SK-N-SH treated with all-trans-retinoic acid at 6 μM for 48 hours (cell line): ENCODE measurements around the gene BIN1.

Experiments used
- ATAC-seq: fragments of 200-7000 bp; cut with Tn5 transposase; 3 replicates; pipeline ENCODE4 v1.9.1; 2020; ENCODE audit warnings: mild to moderate bottlenecking, moderate library complexity
- ARNTL ChIP-seq: fragments of 450-650 bp; formaldehyde crosslinking; IDR thresholded peaks from 2 replicates; pipeline ENCODE4 v1.5.0; 2020; ENCODE audit warnings: low read depth, mild to moderate bottlenecking, moderate library complexity, borderline replicate concordance
- BACH2 ChIP-seq: fragments of 250-450 bp; sonication (Bioruptor Pico); IDR thresholded peaks from 2 replicates; pipeline ENCODE4 v1.9.0; 2021; ENCODE audit warnings: mild to moderate bottlenecking, borderline replicate concordance
- CSDC2 ChIP-seq: fragments of 250-450 bp; sonication (Bioruptor Pico); IDR thresholded peaks from 2 replicates; pipeline ENCODE4 v1.5.0; 2020; ENCODE audit warnings: mild to moderate bottlenecking, moderate library complexity
- ESRRG ChIP-seq: fragments of 250-450 bp; sonication (Bioruptor Pico); IDR thresholded peaks from 2 replicates; pipeline ENCODE4 v1.6.1; 2021; ENCODE audit warnings: mild to moderate bottlenecking
- GLIS3 ChIP-seq: fragments of 250-450 bp; sonication (Bioruptor Pico); IDR thresholded peaks from 2 replicates; pipeline ENCODE4 v1.5.0; 2020; ENCODE audit warnings: mild to moderate bottlenecking, moderate library complexity
- POU6F1 ChIP-seq: fragments of 250-450 bp; sonication (Bioruptor Pico); IDR thresholded peaks from 2 replicates; pipeline ENCODE4 v1.8.0; 2021; ENCODE audit warnings: low read depth, mild to moderate bottlenecking, moderate library complexity, borderline replicate concordance
- PPARA ChIP-seq: fragments of 250-450 bp; sonication (Bioruptor Pico); IDR thresholded peaks from 2 replicates; pipeline ENCODE4 v1.5.0; 2020; ENCODE audit warnings: mild to moderate bottlenecking, borderline replicate concordance
- RARB ChIP-seq: fragments of 250-450 bp; sonication (Bioruptor Pico); IDR thresholded peaks from 2 replicates; pipeline ENCODE4 v1.8.0; 2021; ENCODE audit warnings: mild to moderate bottlenecking, moderate library complexity
- SNAI2 ChIP-seq: fragments of 250-450 bp; sonication (Bioruptor Pico); IDR thresholded peaks from 2 replicates; pipeline ENCODE4 v1.5.0; 2020; ENCODE audit warnings: mild to moderate bottlenecking, moderate library complexity
- TCF4 ChIP-seq: fragments of 250-450 bp; sonication (Bioruptor Pico); IDR thresholded peaks from 2 replicates; pipeline ENCODE4 v1.8.0; 2021; ENCODE audit warnings: mild to moderate bottlenecking, moderate library complexity, borderline replicate concordance
- TOX ChIP-seq: fragments of 250-450 bp; sonication (Bioruptor Pico); IDR thresholded peaks from 2 replicates; pipeline ENCODE4 v1.8.0; 2021; ENCODE audit warnings: mild to moderate bottlenecking, moderate library complexity, borderline replicate concordance
- ZC3H10 ChIP-seq: fragments of 250-450 bp; sonication (Bioruptor Pico); IDR thresholded peaks from 2 replicates; pipeline ENCODE4 v1.5.1; 2021; ENCODE audit warnings: mild to moderate bottlenecking, moderate library complexity
- ZFP3 ChIP-seq: fragments of 250-450 bp; sonication (Bioruptor Pico); IDR thresholded peaks from 2 replicates; pipeline ENCODE4 v1.5.0; 2020; ENCODE audit warnings: mild to moderate bottlenecking, moderate library complexity
- ZFP30 ChIP-seq: fragments of 450-650 bp; formaldehyde crosslinking; IDR thresholded peaks from 2 replicates; pipeline ENCODE4 v1.5.0; 2022; ENCODE audit warnings: mild to moderate bottlenecking, moderate library complexity
- ZNF565 ChIP-seq: fragments of 450-650 bp; formaldehyde crosslinking; conservative IDR thresholded peaks from 2 replicates; pipeline ENCODE4 v1.5.0; 2020; ENCODE audit warnings: low read depth, mild to moderate bottlenecking, moderate library complexity
- ZNF8 ChIP-seq: fragments of 450-650 bp; formaldehyde crosslinking; IDR thresholded peaks from 2 replicates; pipeline ENCODE4 v1.5.0; 2020; ENCODE audit warnings: mild to moderate bottlenecking, moderate library complexity
- TF ChIP-seq, protein P1 (sequence below): fragments of 250-450 bp; sonication (Bioruptor Pico); IDR thresholded peaks from 2 replicates; pipeline ENCODE4 v1.8.0; 2020; ENCODE audit warnings: mild to moderate bottlenecking, moderate library complexity, borderline replicate concordance
- TF ChIP-seq, protein P2 (sequence below): fragments of 250-450 bp; sonication (Bioruptor Pico); IDR thresholded peaks from 2 replicates; pipeline ENCODE4 v1.5.1; 2020; ENCODE audit warnings: low read depth, mild to moderate bottlenecking, moderate library complexity
- TF ChIP-seq, protein P3 (sequence below): fragments of 250-450 bp; sonication (Bioruptor Pico); IDR thresholded peaks from 2 replicates; pipeline ENCODE4 v1.5.0; 2020; ENCODE audit warnings: mild to moderate bottlenecking, moderate library complexity
- TF ChIP-seq, protein P4 (sequence below): fragments of 250-450 bp; sonication (Bioruptor Pico); IDR thresholded peaks from 2 replicates; pipeline ENCODE4 v1.5.1; 2021; ENCODE audit warnings: mild to moderate bottlenecking, moderate library complexity

BIN1 gene

GRCh38 chr2:127138281-127138680, 31.3 kb upstream of the BIN1 start:
- TF ChIP-seq PPARA (CRISPR knock-in tag) (no peak), ZNF8 (CRISPR knock-in tag) (no peak), ZFP30 (CRISPR knock-in tag) (no peak), TOX (no peak), ZC3H10 (CRISPR knock-in tag) (no peak), RARB (CRISPR knock-in tag) (no peak), GLIS3 (no peak), CSDC2 (no peak), POU6F1 (CRISPR knock-in tag) (no peak), TCF4 (no peak), SNAI2 (no peak), ZFP3 (CRISPR knock-in tag) (no peak), BACH2 (CRISPR knock-in tag) (no peak), ZNF565 (CRISPR knock-in tag) (no peak)
- TF ChIP-seq, protein P1, sequence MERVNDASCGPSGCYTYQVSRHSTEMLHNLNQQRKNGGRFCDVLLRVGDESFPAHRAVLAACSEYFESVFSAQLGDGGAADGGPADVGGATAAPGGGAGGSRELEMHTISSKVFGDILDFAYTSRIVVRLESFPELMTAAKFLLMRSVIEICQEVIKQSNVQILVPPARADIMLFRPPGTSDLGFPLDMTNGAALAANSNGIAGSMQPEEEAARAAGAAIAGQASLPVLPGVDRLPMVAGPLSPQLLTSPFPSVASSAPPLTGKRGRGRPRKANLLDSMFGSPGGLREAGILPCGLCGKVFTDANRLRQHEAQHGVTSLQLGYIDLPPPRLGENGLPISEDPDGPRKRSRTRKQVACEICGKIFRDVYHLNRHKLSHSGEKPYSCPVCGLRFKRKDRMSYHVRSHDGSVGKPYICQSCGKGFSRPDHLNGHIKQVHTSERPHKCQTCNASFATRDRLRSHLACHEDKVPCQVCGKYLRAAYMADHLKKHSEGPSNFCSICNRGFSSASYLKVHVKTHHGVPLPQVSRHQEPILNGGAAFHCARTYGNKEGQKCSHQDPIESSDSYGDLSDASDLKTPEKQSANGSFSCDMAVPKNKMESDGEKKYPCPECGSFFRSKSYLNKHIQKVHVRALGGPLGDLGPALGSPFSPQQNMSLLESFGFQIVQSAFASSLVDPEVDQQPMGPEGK (CRISPR knock-in tag) = no peak
- TF ChIP-seq, protein P2, sequence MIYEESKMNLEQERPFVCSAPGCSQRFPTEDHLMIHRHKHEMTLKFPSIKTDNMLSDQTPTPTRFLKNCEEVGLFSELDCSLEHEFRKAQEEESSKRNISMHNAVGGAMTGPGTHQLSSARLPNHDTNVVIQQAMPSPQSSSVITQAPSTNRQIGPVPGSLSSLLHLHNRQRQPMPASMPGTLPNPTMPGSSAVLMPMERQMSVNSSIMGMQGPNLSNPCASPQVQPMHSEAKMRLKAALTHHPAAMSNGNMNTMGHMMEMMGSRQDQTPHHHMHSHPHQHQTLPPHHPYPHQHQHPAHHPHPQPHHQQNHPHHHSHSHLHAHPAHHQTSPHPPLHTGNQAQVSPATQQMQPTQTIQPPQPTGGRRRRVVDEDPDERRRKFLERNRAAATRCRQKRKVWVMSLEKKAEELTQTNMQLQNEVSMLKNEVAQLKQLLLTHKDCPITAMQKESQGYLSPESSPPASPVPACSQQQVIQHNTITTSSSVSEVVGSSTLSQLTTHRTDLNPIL (CRISPR knock-in tag) = no peak
- TF ChIP-seq, protein P3, sequence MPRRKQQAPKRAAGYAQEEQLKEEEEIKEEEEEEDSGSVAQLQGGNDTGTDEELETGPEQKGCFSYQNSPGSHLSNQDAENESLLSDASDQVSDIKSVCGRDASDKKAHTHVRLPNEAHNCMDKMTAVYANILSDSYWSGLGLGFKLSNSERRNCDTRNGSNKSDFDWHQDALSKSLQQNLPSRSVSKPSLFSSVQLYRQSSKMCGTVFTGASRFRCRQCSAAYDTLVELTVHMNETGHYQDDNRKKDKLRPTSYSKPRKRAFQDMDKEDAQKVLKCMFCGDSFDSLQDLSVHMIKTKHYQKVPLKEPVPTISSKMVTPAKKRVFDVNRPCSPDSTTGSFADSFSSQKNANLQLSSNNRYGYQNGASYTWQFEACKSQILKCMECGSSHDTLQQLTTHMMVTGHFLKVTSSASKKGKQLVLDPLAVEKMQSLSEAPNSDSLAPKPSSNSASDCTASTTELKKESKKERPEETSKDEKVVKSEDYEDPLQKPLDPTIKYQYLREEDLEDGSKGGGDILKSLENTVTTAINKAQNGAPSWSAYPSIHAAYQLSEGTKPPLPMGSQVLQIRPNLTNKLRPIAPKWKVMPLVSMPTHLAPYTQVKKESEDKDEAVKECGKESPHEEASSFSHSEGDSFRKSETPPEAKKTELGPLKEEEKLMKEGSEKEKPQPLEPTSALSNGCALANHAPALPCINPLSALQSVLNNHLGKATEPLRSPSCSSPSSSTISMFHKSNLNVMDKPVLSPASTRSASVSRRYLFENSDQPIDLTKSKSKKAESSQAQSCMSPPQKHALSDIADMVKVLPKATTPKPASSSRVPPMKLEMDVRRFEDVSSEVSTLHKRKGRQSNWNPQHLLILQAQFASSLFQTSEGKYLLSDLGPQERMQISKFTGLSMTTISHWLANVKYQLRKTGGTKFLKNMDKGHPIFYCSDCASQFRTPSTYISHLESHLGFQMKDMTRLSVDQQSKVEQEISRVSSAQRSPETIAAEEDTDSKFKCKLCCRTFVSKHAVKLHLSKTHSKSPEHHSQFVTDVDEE (CRISPR knock-in tag) = no peak
- TF ChIP-seq, protein P4, sequence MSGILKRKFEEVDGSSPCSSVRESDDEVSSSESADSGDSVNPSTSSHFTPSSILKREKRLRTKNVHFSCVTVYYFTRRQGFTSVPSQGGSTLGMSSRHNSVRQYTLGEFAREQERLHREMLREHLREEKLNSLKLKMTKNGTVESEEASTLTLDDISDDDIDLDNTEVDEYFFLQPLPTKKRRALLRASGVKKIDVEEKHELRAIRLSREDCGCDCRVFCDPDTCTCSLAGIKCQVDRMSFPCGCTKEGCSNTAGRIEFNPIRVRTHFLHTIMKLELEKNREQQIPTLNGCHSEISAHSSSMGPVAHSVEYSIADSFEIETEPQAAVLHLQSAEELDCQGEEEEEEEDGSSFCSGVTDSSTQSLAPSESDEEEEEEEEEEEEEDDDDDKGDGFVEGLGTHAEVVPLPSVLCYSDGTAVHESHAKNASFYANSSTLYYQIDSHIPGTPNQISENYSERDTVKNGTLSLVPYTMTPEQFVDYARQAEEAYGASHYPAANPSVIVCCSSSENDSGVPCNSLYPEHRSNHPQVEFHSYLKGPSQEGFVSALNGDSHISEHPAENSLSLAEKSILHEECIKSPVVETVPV (CRISPR knock-in tag) = no peak

GRCh38 chr2:127137741-127138140, 30.8 kb upstream of the BIN1 start:
- no peak for ATAC-seq
- no peak for TF ChIP-seq TCF4
- TF ChIP-seq ZC3H10 (CRISPR knock-in tag) = no peak
- TF ChIP-seq, protein P2 (CRISPR knock-in tag) = no peak
- no peak for TF ChIP-seq GLIS3
- no peak for TF ChIP-seq SNAI2
- TF ChIP-seq ARNTL (CRISPR knock-in tag) = no peak

More at GRCh38 chr2:127138281-127138680, 31.3 kb upstream of the BIN1 start:
- ATAC-seq = no peak

DNA sequence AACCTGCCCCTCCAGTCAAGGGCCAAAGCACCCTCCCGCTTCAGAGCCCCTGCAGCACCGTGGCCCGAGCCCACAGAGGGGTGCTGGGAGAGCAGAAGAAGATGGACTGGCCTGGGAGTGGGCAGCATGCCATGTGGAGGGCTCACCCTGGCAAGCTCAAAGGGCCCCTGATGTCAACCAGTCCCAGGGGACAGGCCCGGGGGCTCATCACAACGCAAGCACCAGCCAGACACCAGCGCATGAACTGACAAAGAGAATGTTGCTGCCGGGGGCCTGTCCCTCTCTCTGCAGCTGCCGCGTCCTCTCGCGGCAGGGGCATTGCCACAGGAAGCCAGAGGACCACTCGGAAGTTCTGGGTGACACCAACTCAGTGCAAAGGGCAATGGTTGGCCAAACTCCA, 30.3 kb upstream of the BIN1 start:
- TF ChIP-seq ESRRG (CRISPR knock-in tag) = no peak
- no peak for TF ChIP-seq ZFP3 (CRISPR knock-in tag)
- ATAC-seq = no peak
